ENCODE results near the gene KRT83.

GRCh38 chr12:52350021-52350620, 28.9 kb upstream of the KRT83 start:
- TF ChIP-seq POLR2A (IDR thresholded peaks at IDR 0.05; ENCODE audit: low read depth, low read length) (no peak), POLR2AphosphoS5 (IDR thresholded peaks at IDR 0.05; ENCODE audit: low read depth, low read length) (no peak), TAF1 (IDR thresholded peaks at IDR 0.05; ENCODE audit: low read depth, low read length) (no peak)

Measured in GM12891 (cell line).